HG03432 (cell line): ENCODE measurements around the gene SPP1.
A peak's percentile ranks its signal among the peaks of the same experiment; 100 is the strongest.

ENCODE experiments used
- ATAC-seq: cut with Tn5 transposase; IDR thresholded peaks from one replicate; pipeline ENCODE4 v1.9.1; 2021; ENCODE audit warnings: mild to moderate bottlenecking, moderate library complexity; ENCODE audit not compliant: unreplicated experiment

SPP1 gene

GRCh38 chr4:87950936-87951511 lies 24.5 kb upstream of the SPP1 start:
- no peak for ATAC-seq

- ATAC-seq = no peak
These were observed 21.7 kb upstream of the SPP1 start for GRCh38 chr4:87953826-87954225.

DNA sequence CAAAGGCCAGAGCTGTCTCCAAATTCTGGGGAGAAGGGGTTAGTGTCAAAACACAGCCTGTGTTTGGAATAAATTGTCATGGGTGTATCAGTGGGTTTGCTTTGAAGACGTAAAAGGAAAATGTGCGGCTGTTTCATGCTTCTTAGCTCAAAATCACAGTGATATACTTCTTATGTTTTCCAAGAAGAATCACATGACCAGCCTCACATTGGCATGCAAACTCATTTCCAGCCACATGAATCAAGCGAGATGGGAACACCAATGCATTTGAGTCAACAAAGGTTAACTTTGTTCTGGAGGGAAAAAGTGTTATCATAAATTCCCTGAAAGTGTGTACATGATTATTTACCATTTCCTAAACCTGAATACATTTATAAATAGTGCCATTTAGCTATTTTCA lies 19.0 kb upstream of the SPP1 start:
- no peak for ATAC-seq

- ATAC-seq = no peak
These were observed 18.5 kb upstream of the SPP1 start for GRCh38 chr4:87957061-87957460.

GRCh38 chr4:87961993-87962392 lies 13.5 kb upstream of the SPP1 start:
- no peak for ATAC-seq

DNA sequence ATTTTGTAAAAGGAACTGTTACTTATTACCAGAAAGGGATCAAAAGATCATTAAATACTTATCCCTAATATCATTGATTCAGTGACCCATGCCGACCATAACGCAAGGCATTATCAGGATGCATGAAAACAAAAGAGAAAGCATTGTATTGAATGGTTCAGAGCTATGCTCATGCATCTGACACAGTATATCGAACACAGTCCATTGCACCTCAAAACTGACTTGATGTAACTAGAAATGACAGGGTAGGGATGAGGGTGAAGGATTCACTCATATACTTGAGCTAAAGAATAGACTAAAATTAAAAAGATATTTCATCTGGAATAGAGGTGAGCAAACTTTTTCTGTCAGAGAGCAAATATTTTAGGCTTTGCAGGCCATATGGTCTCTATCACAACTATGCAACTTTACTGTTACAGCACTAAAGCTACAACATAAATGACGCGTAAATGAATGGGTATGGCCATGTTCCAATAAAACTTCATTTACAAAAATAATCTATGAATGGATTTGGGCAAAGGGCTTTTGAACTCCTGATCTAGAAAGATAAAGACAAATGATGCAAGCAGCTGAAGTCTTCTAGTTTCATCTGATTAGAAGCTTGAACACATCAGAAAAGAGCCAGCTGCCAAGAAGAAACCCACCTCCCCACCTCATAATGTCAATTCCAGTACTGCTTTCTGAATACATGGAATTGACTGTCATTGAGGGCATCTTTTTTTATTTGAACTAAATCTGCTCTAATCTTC lies 12.9 kb upstream of the SPP1 start:
- no peak for ATAC-seq

GRCh38 chr4:87965501-87965975 lies 10.0 kb upstream of the SPP1 start:
- ATAC-seq = no peak

DNA sequence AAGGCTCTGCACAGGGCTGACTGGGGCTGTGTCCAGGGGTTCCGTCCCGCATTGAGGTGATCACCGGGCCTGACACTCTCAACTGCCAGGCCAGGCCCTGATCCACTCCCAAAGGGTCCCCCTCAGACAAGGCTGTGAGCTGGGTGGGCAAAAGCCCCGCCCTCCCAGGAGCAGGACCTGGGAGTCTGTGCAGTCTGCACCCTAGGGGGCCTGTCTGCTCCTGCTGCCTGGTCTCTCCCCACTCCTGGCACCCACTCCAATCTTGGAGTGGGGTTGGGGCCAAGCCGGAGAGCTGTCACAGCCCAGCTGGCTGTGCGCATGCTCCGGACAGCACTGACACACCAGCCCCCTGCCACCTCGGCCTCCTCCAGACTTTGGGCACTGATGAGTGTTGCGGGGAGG lies 9.4 kb upstream of the SPP1 start:
- ATAC-seq = no peak

- no peak for ATAC-seq
These were observed 8.3 kb upstream of the SPP1 start for GRCh38 chr4:87967193-87967592.

GRCh38 chr4:87970121-87970520 lies 5.4 kb upstream of the SPP1 start:
- ATAC-seq = no peak

- no peak for ATAC-seq
These were observed 3.6 kb upstream of the SPP1 start for GRCh38 chr4:87971866-87972265.

- ATAC-seq = peak; percentile 81
These were observed 2.0 kb upstream of the SPP1 start for GRCh38 chr4:87973283-87974169.

- ATAC-seq = peak; percentile 26
These were observed 555 bp upstream of the SPP1 start for GRCh38 chr4:87974856-87975462.

DNA sequence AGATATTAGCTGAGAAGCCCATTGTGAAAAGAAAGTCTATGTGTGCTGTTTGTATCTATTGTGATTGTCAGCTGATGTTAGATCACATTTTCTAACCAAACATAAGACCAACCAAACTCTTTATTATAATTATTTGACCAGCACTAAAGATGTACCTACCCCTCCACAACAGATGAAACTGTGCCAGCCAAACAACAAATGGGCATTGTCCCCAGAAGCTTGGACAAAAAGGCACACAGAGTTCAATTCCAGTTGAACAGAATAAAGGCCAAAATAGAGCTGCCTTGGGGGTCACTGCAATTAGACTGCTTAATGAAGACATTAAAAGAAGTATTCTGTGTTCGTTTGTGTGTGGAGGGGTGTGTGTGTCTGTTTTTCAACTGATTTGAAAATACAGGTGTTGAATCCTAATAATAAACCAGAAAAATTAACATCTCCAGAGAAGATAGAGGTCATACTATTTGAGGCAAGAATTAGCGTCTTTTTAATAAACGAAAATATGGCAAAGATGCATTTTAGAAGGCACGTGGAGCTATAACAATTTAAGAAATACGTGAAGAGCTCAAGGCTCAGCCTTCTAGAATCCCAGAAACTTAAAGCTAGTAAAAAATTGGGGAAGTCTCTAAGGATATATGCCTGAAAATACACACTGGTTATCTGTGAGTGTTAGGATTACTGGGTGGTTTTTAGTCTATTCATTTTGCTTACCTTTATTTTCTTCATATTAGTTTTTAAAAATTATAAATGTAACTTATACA lies 2.2 kb downstream of the SPP1 start:
- ATAC-seq = no peak

GRCh38 chr4:87978681-87979080 lies 3.2 kb downstream of the SPP1 start:
- no peak for ATAC-seq

- ATAC-seq = no peak
These were observed 4.3 kb downstream of the SPP1 start for GRCh38 chr4:87979810-87980209.

DNA sequence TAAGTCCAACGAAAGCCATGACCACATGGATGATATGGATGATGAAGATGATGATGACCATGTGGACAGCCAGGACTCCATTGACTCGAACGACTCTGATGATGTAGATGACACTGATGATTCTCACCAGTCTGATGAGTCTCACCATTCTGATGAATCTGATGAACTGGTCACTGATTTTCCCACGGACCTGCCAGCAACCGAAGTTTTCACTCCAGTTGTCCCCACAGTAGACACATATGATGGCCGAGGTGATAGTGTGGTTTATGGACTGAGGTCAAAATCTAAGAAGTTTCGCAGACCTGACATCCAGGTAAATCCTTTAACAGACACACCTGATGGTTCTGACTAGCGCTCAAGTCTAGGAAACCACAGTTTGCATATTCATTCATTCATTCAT lies 6.0 kb downstream of the SPP1 start:
- ATAC-seq = no peak

DNA sequence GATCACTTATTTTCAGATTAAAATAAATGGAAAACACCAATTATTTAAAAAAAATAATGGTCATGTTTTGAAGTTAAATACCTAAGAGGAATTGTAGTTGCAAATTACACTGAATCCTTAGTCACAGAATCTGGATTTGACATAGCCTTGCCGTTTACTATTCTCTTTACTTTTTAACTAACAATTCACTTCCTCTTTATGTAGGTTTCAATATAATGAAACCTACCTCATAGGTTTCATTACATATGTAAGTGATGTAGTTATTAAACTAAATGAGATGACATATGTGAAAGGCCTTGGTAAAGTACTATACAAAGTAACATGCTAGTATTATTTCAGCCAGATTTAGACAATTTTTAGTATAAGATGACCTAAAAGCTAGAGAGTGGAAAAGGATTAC lies 6.5 kb downstream of the SPP1 start:
- no peak for ATAC-seq

DNA sequence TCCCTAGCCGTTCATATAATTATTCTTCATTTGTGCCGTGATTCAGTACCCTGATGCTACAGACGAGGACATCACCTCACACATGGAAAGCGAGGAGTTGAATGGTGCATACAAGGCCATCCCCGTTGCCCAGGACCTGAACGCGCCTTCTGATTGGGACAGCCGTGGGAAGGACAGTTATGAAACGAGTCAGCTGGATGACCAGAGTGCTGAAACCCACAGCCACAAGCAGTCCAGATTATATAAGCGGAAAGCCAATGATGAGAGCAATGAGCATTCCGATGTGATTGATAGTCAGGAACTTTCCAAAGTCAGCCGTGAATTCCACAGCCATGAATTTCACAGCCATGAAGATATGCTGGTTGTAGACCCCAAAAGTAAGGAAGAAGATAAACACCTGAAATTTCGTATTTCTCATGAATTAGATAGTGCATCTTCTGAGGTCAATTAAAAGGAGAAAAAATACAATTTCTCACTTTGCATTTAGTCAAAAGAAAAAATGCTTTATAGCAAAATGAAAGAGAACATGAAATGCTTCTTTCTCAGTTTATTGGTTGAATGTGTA lies 7.0 kb downstream of the SPP1 start:
- ATAC-seq = no peak

DNA sequence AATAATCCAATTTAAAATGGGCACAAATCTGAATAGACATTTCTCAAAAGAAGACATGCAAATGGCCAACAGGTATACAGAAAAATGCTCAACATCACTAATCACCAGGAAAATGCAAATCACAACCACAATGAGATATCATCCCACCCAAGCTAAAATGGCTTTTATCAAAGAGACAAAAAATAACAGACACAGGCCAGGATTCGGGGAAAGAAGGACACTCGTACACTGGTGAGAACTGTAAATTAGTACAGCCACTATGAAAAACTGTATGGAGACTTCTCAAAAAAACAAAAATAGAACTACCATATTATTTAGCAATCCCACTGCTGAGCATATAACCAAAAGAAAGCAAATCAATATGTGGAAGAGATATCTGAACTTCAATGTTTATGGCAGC lies 8.5 kb downstream of the SPP1 start:
- no peak for ATAC-seq
